Pancreas (tissue), 10 donors: ENCODE data around the gene GPR156. TPM values are rescaled to one million over a fixed set of nuclear protein-coding genes. Genes with fewer than 3 reads are reported as not detected.

Experiments used
- ATAC-seq, 4 donors: fragments of 200-7000 bp; cut with Tn5 transposase; one replicate each; pipeline versions ENCODE4 v1.8.0 to v1.9.1; 2020; ENCODE audit warnings: mild to moderate bottlenecking in 4 of 4, moderate library complexity in 4 of 4
- DNase-seq, 6 donors: peaks; one replicate each; pipeline ENCODE4 v3.0.0-alpha.2; 2020
- FAIRE-seq: peaks from 2 replicates; lab custom pipeline; 2012; peaks lifted over from hg19 to GRCh38; lab: Jason Lieb, UNC
- H3K27ac ChIP-seq, 4 donors: fragments of 200-600 bp; sonication (generic); 1 replicate in 3 of 4; 2 replicates in 1 of 4; pipeline versions ENCODE4 v1.5.0 to v1.8.0; 2020
- H3K27me3 ChIP-seq, 4 donors: fragments of 200-600 bp; one replicate each; pipeline ENCODE4 v1.8.0; 2021
- H3K36me3 ChIP-seq, 3 donors: fragments of 200-600 bp; sonication (generic) in 1 of 3; one replicate each; pipeline versions ENCODE4 v1.5.0 to v1.8.0; 2020 to 2021
- H3K4me1 ChIP-seq, 3 donors: fragments of 200-600 bp; one replicate each; pipeline ENCODE4 v1.8.0; 2021
- H3K4me3 ChIP-seq, 4 donors: fragments of 200-600 bp; sonication (generic) in 2 of 4; one replicate each; pipeline versions ENCODE4 v1.5.0 to v1.8.0; 2020 to 2021
- H3K9me3 ChIP-seq, 4 donors: fragments of 200-600 bp; one replicate each; pipeline ENCODE4 v1.8.0; 2021
- CTCF ChIP-seq, 4 donors: fragments of 200-600 bp; sonication (generic) in 3 of 4; IDR thresholded peaks; one replicate each; pipeline versions ENCODE4 v1.5.0 to v1.8.0; 2021; ENCODE audit warnings: antibody characterized with exemption in 4 of 4
- WGBS, 2 donors: extraction: QIAGEN DNeasy Blood & Tissue Kit; methylation state at CpG; one replicate each; pipeline ENCODE4 v1.1.7; 2013; 5-methylcytosine and 5-hydroxymethylcytosine counted together
- intact Hi-C, 3 donors: fragments of 100-400 bp; cut with DNase I; formaldehyde crosslinking; loops; one replicate each; pipeline versions ENCODE4 v1.11.1 to v1.14.2; 2022
- polyA plus RNA-seq, 2 donors: library from polyadenylated mRNA; stranded (reverse); fragments of 200-250 nt; gene quantifications; one replicate each; pipeline ENCODE4 v1.2.3, GENCODE V29; 2013
- total RNA-seq, 6 donors: library from RNA; stranded (reverse); fragmentation: NEBNext Ultra II Directional in 4 of 6; extraction: Animal tissue kit (Norgen Biotek cat#: 25700) in 4 of 6; gene quantifications; one replicate each; pipeline versions ENCODE4 v1.2.1 to v1.2.4, GENCODE V29; 2021 to 2023
- donor health status: healthy with polysubstance abuse.
- donor health status: DM: no; HTN: no; CAD: no; lungs with moderate emphysema.
- donor health status: DM: no; HTN: no; CAD: no.
- donor health status: control.
- donor health status: control.
- donor health status: Bipolar disorder and iron deficiency.
- donor health status: DM: yes; HTN: yes; CAD: no.
- donor health status: DM: no; HTN: no; CAD: no.
- donor health status: DM: no; HTN: no; CAD: no.
- donor health status: DM: yes; HTN: yes; CAD: no.

GPR156 gene
- total and polyA plus RNA-seq, 8 donors = 0.05 to 0.16 (median 0.08) TPM; not detected in 4

GRCh38 chr3:120147072-120147871, 137.8 kb downstream of the GPR156 start:
- no peak overlapping the region for H3K27ac ChIP-seq

GRCh38 chr3:120145542-120146285, 139.3 kb downstream of the GPR156 start:
- Histone ChIP-seq H3K36me3 (no peaks in the 10 kb centered on the region), H3K27me3 (no peaks in the 10 kb centered on the region), H3K4me1 (peaks cover 0 to 6% (median 0%) of the 10 kb centered on the region in 3 donors), H3K9me3 (no peaks in the 10 kb centered on the region), H3K4me3 (no peak overlapping the region), H3K27ac (no peak overlapping the region)
- no peak for FAIRE-seq
- DNase-seq = no peak
- 77 to 85% methylated on average over 3 of the region's 3 CpGs for WGBS, 2 donors
- ATAC-seq = peak in 2 of 4 donors; percentile 27 to 30
- no peak for TF ChIP-seq CTCF (IDR thresholded peaks at IDR 0.05)
- intact Hi-C loops = no loop called here

More at GRCh38 chr3:120147072-120147871, 137.8 kb downstream of the GPR156 start:
- intact Hi-C loops = no loop called here
- Histone ChIP-seq H3K36me3 (no peaks in the 10 kb centered on the region), H3K4me1 (peaks cover 0 to 6% (median 0%) of the 10 kb centered on the region in 3 donors), H3K4me3 (no peak overlapping the region), H3K27me3 (no peaks in the 10 kb centered on the region), H3K9me3 (no peaks in the 10 kb centered on the region)
- ATAC-seq (peak; percentile 60 to 85 (median 76)), DNase-seq (peak in 1 of 6 donors; percentile 7), FAIRE-seq (no peak)
- 40 to 42% methylated on average over 6 of the region's 6 CpGs for WGBS, 2 donors
- TF ChIP-seq CTCF (IDR thresholded peaks at IDR 0.05) = peak in 1 of 4 donors; percentile 7

- no peaks in the 10 kb centered on the region for H3K27me3 ChIP-seq
- FAIRE-seq = no peak
- 38 to 41% methylated on average over 4 of the region's 4 CpGs for WGBS, 2 donors
- H3K4me3 ChIP-seq = no peak overlapping the region
- H3K9me3 ChIP-seq = no peaks in the 10 kb centered on the region
- peak in 4 of 6 donors; percentile 20 to 38 (median 27) for DNase-seq
- intact Hi-C loops = no loop called here
- peak in 3 of 4 donors; percentile 50 to 75 (median 73) for ATAC-seq
- no peak for TF ChIP-seq CTCF (IDR thresholded peaks at IDR 0.05)
- H3K27ac ChIP-seq = no peak overlapping the region
- H3K36me3 ChIP-seq = no peaks in the 10 kb centered on the region
- H3K4me1 ChIP-seq = peaks cover 0 to 6% (median 0%) of the 10 kb centered on the region in 3 donors
Observed at GRCh38 chr3:120144267-120144666, 140.8 kb downstream of the GPR156 start.

- no peak for TF ChIP-seq CTCF (IDR thresholded peaks at IDR 0.05)
- no peak overlapping the region for H3K27ac ChIP-seq
- H3K4me1 ChIP-seq = peaks cover 0 to 6% (median 0%) of the 10 kb centered on the region in 3 donors
- DNase-seq (no peak), ATAC-seq (no peak), FAIRE-seq (no peak)
- H3K9me3 ChIP-seq = no peaks in the 10 kb centered on the region
- H3K4me3 ChIP-seq = no peak overlapping the region
- H3K27me3 ChIP-seq = no peaks in the 10 kb centered on the region
- WGBS, 2 donors = 94 to 97% methylated on average over 2 of the region's 2 CpGs
- intact Hi-C loops = no loop called here
- H3K36me3 ChIP-seq = no peaks in the 10 kb centered on the region
Observed at GRCh38 chr3:120143676-120144075, 141.3 kb downstream of the GPR156 start.
